Heart left ventricle (tissue), 13 donors: Measurements from ENCODE around the gene GPBP1.

Experiments
- POLR2A ChIP-seq, 2 donors: fragments of 450-650 bp; IDR thresholded peaks; one replicate each; pipeline ENCODE4 v1.6.1; 2017; ENCODE audit warnings: antibody characterized with exemption in 2 of 2, mild to moderate bottlenecking in 2 of 2, moderate library complexity in 2 of 2
- TF ChIP-seq, protein P1 (sequence below), 12 donors: fragments of 200-600 bp; sonication (generic) in 4 of 12; IDR thresholded peaks; one replicate each; pipeline versions ENCODE4 v1.5.0 to v1.8.0; 2018 to 2022; ENCODE audit warnings: antibody characterized with exemption in 12 of 12, mild to moderate bottlenecking in 5 of 12
- donor health status: ischemic (EF 13 %, LVEDD 7.1; RV severe dilation, severe dysfunction).
- donor health status: DM: no; HTN: yes; CAD: no.
- donor health status: DM: no; HTN: no; CAD: no.
- donor health status: ischemic (EF 25% LVEDD 6.9; RV normal size, moderate dysfunction).
- donor health status: ischemic (EF 25% LVEDD 5.7; RV mildly dilated, moderate dysfunction).
- donor health status: ischemic (EF 35%, LVEDD 5.7; RV mildly dilated, moderate dysfunction).
- donor health status: nonischemic (EF 11% LVEDD 7.7; RV severe dilation, severe dysfunction).
- donor health status: DM: yes; HTN: yes; CAD: no.
- donor health status: PGD.
- donor health status: ischemic (EF 29% LVEDD 5.4; RV normal size, mild dysfunction).
- donor health status: nonischemic (EF 23%, LVEDD 6.1; RV moderate dilation, normal function).

DNA sequence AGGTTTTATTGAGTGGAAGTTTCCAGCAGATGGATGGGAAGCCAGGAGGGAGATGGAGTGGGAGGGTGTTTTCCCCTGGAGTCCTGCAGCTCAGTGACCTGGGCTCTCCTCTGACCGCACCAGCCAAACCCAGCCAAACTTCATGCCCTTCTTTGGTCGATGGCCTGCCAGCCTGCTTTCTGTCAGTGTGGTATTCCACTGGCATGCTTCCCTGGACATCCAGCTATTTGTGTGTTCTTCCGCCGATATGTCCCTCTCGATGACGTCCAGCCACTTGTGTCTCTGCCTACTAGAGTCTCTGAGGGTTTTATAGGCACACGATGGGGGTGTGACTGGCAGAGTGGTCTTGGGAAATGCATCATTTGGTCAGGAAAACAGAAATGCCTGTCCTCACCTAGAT, 33.8 kb downstream of the GPBP1 start:
- TF ChIP-seq, protein P1, sequence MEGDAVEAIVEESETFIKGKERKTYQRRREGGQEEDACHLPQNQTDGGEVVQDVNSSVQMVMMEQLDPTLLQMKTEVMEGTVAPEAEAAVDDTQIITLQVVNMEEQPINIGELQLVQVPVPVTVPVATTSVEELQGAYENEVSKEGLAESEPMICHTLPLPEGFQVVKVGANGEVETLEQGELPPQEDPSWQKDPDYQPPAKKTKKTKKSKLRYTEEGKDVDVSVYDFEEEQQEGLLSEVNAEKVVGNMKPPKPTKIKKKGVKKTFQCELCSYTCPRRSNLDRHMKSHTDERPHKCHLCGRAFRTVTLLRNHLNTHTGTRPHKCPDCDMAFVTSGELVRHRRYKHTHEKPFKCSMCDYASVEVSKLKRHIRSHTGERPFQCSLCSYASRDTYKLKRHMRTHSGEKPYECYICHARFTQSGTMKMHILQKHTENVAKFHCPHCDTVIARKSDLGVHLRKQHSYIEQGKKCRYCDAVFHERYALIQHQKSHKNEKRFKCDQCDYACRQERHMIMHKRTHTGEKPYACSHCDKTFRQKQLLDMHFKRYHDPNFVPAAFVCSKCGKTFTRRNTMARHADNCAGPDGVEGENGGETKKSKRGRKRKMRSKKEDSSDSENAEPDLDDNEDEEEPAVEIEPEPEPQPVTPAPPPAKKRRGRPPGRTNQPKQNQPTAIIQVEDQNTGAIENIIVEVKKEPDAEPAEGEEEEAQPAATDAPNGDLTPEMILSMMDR (IDR thresholded peaks at IDR 0.05), result no peak
- TF ChIP-seq POLR2A (IDR thresholded peaks at IDR 0.05), result peak in 1 of 2 donors; percentile 30
